Hematopoietic multipotent progenitor cell treated with erythropoietin and hydrocortisone succinate and interleukin-3 and kit ligand, for 6 days (in vitro differentiated cells): ENCODE data around the gene FRMD4B.
A peak's percentile ranks its signal among the peaks of the same experiment; 100 is the strongest.

Experiments used
- DNase-seq: peaks from one replicate; pipeline ENCODE4 v3.0.0-alpha.2; 2015

Gene FRMD4B

DNA sequence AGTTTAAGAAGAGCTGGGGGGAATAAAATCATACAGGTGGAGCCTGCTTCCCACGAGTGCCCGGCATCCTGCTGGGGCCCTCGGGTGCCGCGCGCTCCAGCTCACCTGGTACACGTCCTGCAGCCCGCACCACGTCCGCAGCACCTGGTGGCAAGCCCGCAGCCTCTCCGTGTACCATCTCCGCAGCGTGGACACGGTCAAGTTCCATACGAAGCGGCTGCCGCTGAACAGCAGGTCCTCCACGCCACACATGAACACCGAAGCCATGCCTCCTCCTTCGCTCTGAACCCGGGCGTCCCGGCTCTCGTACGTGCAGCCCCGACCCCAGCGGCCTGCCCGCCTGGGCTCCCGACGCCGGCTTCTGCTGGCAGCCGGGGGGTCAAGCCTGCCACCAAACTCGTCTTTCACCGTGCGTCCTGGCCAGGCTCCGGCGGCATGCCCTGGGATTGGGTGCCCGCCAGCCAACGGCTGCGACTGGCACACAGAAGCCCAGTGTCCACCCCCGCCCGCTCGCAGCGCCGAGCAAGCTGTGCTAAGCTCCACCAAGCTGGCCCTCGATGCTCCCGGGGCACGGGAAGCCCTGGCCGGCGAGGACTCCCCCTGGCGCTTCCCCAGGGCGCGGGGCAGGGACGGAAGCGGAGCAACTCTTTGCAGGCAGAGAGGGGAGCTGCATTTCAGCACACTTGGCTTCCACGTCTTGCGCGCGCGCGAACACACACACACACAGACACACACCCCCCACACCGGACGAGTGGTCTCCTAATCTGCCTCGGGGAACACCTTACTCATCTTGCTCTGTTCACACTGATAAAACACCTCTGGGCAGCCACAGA is at the start of gene FRMD4B:
FRMD4B (minus strand) TSS at position 366 of the 833 bp plus-strand sequence; CDS start at position 267, 99 bp downstream.
- peak; percentile 60 for DNase-seq

DNA sequence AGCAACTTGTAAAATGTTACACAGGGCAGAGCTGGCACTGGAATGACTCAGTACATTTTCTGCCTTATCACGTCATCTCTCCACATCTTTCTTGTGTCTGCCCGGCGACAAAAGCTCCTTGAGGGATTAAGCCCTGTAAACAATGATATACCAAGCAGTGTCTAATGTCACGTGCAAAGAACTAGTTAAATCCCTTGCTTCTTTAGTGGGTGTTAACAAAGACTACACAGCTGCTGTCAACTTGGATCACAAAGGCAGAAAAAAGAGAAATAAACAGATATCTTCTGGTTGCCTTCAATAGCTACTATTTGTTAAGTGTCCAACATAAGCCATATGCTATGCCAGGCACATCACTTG is 48.1 kb upstream of the FRMD4B start:
- DNase-seq, result peak; percentile 70

- DNase-seq, result no peak
Observed at GRCh38 chr3:69433121-69433968, 47.5 kb upstream of the FRMD4B start.

- no peak for DNase-seq
Observed at GRCh38 chr3:69428657-69429255, 42.9 kb upstream of the FRMD4B start.

DNA sequence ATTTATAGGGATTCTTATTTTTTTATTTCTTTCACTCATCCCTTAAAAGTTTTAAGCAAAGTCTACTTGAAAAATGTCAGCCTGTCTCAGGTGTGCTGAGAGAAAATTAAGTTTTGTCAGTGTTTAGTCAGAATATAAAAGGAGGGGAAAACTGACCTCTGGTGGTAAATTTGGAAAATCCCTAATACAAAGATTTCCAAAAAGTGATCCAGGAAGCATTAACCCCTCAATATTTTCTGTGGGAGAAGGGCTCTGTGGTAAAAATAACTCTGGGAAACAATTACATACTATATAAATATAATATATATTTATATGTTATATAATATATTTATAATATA is 41.0 kb upstream of the FRMD4B start:
- no peak for DNase-seq

DNA sequence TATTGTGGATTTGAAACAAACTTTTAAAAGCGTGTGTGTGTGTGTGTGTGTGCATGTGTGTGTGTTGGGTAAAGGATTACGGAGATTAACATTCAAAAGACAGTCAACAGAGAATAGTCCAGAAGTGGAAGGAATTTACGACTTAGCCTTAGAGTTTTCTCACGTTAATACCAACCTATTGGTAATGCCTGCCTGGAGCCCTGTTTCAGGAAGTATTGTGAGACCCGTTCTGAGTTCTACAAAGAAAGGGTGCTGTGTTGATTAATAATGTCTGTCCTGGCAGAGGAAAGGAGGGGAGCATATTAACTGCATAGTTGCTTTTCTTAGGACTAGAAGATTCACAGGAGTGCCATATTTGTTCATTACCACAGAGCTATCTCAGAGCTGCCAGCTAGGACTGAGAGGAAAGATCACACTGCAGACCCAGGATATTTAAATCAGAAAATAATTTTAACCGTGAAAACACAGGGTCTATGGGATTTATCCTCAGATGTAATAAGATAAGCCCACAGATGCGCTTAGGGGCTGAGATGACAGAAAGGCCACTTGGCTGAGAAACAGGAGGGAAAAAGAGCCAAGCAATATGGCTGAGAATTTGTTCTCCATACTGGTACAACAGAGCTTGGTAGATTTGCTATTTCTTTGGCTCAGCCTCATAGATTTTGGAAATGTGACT is 40.5 kb upstream of the FRMD4B start:
- no peak for DNase-seq

- DNase-seq, result peak; percentile 67
Observed at GRCh38 chr3:69425249-69425648, 39.4 kb upstream of the FRMD4B start.

DNA sequence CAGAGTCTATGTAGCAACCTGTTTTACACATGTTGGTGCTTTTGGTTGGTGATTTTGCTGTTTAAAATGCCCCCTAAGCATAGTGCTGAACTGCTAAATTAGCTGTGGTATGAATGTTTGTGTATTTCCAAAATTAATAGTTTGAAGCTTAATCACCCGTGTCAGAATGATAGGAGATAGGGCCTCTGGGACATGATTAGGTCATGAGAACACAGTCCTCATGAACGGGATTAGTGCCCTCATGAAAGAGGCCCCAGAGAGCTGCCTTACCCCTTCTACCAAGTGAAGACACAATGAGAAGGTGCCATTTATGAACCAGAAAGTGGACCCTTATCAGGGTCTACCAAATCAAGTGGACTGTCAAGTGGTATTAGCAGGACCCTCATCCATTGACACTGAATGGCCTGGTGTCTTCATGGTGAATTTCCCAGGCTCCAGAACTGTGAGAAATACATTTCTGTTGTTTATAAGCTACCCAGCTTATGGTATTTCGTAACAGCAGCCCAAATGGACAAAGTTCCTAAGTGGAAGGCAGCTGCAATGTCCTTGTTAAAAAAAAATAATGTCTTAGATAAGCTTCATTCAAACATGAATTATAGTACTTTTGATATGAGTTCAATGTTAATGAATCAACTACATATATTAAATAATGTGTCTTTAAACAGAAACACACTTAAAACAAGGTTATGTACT is 37.7 kb upstream of the FRMD4B start:
- DNase-seq, result no peak

DNA sequence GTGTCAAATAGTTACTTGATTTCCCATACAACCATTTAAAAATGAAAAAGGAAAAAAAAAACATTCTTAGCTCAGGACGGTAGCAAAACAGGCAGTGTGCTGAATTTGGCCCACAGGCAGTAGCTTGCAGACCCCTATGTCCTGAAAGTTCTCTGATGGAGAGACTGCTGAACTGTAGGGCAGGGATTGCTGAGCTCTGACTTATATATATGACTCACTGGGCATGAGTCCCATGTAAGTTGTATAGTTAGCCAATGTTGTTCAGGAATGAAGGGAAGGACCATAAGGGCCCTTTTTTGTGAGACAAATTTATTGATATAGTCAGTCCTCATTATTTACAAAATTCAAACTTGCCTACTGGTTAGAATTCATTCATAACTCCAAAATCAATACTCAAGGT is 36.9 kb upstream of the FRMD4B start:
- DNase-seq, result no peak

DNA sequence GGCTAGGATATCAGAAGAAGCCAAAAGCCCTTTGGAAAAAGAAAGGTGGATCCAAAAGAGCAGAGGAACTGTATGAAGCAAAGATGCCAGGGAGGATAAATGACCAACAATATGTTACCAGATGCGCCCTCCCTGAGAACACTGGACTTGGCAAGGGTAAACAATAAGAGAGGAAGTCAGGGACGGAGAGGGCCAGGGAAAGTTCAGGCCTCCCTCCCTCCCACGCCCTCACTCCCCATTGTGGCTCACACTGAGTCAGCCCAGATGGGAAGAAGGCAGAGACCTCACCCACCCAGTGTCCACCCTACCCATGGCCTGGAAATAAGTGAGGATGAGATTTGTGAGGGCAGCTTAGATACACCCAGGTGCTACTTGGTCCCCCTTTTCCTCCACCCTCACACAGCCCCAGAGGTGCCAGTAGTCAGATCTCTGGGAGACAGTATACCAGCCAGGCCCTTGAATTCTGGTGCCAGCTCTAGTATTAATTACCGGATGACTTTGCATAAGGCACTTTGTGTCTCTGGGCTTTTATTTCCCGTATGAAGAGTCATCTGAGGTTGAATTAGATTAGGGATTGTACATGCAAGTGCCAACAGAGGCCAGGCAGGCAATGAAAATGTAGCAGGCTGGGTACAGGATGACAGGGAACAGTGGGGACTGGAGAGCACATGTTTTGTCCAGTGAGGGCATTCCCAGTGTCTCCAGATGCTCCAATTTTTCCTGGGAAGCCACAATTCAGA is 35.1 kb upstream of the FRMD4B start:
- no peak for DNase-seq

- no peak for DNase-seq
Observed at GRCh38 chr3:69419276-69419675, 33.4 kb upstream of the FRMD4B start.

GRCh38 chr3:69417541-69418078 is 31.7 kb upstream of the FRMD4B start:
- no peak for DNase-seq

DNA sequence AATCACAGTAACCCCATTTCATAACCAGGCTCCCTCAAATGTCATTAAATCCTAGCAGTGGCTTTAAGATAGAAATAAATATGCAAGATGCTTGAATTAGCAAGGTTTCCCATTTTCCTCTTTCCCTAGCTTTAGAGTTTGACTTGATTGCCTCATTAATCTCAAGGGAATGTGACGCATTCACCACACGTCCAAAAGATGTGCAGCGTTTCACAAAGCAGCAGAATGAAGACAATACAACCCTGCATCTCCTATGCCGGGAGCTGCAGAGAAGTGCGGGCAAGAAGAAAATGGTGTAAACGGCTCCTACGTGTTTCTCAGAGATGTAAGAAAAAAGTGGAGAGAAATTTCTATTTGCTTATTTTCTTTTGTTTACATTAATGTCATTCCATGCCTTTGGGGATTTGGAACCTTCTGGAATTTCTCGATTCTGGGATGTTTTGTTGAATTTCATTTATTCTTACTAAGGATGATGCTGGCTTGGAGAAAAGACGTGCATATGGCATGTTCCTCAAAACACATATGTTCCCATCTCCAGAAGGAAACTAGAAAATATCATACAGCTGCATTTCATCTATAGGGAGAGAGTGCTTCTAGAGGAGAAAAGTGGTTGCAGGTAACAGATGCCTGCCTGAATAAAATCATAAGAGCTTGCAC is 27.8 kb upstream of the FRMD4B start:
- DNase-seq, result no peak

- DNase-seq, result no peak
Observed at GRCh38 chr3:69411346-69411745, 25.5 kb upstream of the FRMD4B start.

DNA sequence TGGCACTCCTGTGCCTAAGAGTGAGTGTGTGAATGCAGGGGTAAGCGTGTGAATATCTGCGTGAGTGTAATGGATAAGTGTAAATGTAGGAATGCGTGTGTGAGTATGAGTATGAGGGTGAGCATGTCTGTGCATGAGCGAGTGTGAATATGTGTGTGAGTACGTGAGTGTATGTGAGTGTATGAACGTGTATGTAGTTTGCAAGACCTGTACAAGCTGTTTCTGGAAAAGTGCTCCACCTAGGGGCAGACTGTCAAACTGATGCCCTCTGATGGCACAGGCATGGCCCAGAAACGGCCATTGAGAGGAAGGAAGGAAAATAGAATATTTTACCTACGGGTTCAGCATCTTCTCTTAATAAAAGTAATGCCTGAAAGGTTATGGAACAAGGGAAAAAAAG is 24.4 kb upstream of the FRMD4B start:
- DNase-seq, result peak; percentile 86

DNA sequence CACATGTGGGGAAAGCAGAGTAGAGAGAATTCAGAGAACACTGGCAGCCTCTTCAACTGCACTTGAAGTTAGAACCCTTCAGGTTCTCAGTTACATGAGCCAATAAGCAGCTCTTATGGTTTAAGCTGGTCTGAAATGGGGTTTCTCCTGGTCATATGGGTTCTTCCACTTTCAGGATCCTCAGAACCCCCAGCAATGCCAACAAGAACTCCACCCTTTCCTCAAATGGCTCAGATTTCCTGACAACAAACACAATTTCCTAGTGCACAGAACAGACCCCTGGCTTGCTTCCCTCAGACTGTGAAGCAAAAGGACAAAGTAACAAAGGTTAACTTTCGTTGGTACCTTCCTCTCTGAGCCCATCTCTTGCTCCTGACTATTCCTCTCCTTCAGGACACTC is 23.9 kb upstream of the FRMD4B start:
- no peak for DNase-seq

GRCh38 chr3:69409011-69409410 is 23.1 kb upstream of the FRMD4B start:
- no peak for DNase-seq

DNA sequence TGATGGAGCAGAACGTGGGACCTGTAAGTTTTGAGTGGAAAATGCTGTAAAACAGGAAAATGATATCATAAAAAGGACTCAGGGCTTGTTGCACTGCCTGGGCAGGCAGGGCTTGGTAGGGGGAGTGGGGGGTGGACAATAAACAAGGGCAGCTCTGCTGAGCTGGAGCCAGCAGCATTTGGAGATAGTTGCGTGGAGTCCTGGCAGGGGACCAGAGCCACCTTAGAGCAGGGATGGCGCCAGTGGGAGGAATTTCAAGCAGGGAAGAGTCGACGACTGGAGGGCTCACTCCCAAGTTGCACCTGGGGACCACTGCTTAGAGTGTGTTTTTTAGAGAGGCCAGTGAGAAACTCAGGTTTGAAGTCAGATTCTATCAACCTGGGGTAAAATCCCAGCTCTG is 22.7 kb upstream of the FRMD4B start:
- no peak for DNase-seq

DNA sequence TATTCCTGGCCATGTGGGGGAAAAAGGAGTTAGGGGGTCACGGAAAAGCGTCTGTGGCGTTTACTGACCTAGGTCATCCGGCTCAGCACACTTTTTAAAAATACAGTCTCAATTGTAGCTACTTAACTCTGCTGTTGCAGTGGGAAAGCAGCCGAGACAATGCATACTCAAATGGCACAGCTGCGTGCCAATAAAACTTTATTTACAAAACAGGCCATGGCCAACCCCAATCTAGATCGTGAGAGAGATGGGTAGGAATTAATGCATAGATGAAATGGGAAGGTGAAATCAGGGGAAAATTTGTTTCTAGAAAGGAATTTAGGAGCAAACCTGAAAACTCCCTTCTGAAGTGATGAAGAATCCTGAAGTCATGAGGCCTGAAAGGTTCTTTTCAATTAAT is 22.0 kb upstream of the FRMD4B start:
- no peak for DNase-seq

DNA sequence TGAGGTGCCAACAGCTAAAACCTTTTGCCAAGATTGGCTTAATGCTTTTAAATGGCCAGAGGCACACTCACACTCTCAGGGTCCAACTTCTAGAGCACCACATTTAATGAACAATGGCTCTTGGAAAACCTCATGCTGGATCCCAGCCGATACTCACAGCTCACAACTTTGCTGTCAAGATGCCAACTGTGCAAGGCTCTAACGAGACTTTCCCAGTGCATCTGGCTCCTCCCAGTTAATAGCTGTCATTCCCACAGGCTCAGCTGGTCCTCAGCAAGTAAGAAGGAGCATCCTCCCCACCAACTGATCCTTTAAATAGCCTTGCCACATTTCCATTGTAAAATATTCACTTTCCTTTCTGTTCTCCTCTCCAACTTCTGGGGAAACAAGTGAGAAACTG is 20.3 kb upstream of the FRMD4B start:
- DNase-seq, result no peak

DNA sequence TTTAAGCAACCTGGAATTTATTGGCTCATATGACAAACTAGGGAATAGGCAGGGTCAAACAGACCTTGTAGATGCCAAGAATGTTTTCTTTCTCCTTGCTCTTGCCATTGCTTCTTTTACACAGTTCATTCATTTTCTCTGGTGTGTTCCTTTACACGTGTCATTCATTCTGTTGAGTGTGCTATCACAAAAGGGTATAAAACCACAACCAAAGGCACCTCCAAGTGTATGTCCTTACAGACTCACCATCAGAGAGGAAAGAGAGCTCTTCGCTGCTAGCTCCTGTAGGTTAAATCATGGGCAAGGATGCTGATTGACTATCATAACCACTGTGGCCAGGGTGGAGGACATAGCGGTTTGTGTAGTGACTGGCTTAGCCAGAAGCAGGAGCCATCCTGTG is 19.2 kb upstream of the FRMD4B start:
- no peak for DNase-seq
